Fibroblast of the aortic adventitia (primary cell): ENCODE results near the gene ZC3HAV1L. TPM values are rescaled to one million over a fixed set of nuclear protein-coding genes. Genes with fewer than 3 reads are reported as not detected.

Experiments
- DNase-seq: peaks from one replicate; pipeline ENCODE4 v3.0.0-alpha.2; 2010; ENCODE audit warnings: low read depth
- H3K4me3 ChIP-seq: 2 replicates; pipeline ENCODE4 v1.5.1; 2011; ENCODE audit warnings: low read depth, mild to moderate bottlenecking, control low read depth, low read length, moderate library complexity
- CTCF ChIP-seq: IDR thresholded peaks from 2 replicates; pipeline ENCODE4 v1.5.1; 2011; ENCODE audit warnings: mild to moderate bottlenecking, low read length, control low read depth, inconsistent platforms; ENCODE audit not compliant: insufficient read depth
- total RNA-seq: library from RNA; depleted of rRNA; stranded (reverse); fragments of >200 nt; gene quantifications from 2 replicates; pipeline ENCODE4 v1.2.3, GENCODE V29; 2012; ENCODE audit warnings: low replicate concordance

ZC3HAV1L gene
- total RNA-seq, 1 donor, result 11.9 TPM

- DNase-seq, result no peak
- no peak for TF ChIP-seq CTCF
- H3K4me3 ChIP-seq, result no peak overlapping the region
Observed at GRCh38 chr7:139044813-139045794, 9.3 kb upstream of the ZC3HAV1L start.

- no peak for DNase-seq
- H3K4me3 ChIP-seq, result no peak overlapping the region
- no peak for TF ChIP-seq CTCF
Observed at GRCh38 chr7:139043823-139044812, 8.3 kb upstream of the ZC3HAV1L start.

GRCh38 chr7:139041378-139042085 lies 5.7 kb upstream of the ZC3HAV1L start:
- no peak overlapping the region for H3K4me3 ChIP-seq
- TF ChIP-seq CTCF, result no peak
- DNase-seq, result no peak

GRCh38 chr7:139038691-139039090 lies 2.8 kb upstream of the ZC3HAV1L start:
- TF ChIP-seq CTCF, result no peak
- H3K4me3 ChIP-seq, result no peak overlapping the region
- DNase-seq, result no peak

GRCh38 chr7:139036901-139037300 lies 1.1 kb upstream of the ZC3HAV1L start:
- no peak for TF ChIP-seq CTCF
- DNase-seq, result no peak
- no peak overlapping the region for H3K4me3 ChIP-seq
